GM21360 (cell line): ENCODE measurements around the gene HSPD1.

Source experiments
- ATAC-seq: cut with Tn5 transposase; IDR thresholded peaks from one replicate; pipeline ENCODE4 v1.9.1; 2021; ENCODE audit warnings: mild to moderate bottlenecking, moderate library complexity; ENCODE audit not compliant: unreplicated experiment

HSPD1 gene

DNA sequence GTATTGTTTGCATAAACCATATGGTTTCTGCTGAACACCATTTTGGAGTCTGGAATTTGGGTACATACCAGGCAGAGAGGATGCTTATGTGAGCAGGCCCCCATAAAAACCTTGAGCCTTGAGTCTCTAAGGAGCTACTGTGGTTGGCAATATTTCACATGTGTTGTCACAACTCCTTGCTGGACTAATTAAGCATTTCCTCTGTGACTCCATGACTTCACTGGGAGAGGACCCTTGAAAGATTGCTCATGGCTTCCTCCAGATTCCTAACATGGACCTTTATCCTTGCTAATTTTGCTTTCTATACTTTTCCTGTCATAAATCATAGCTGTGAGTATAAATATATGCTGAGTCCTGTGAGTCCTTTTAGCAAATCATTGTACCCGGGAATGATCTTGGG is 53.9 kb downstream of the HSPD1 start:
- no peak for ATAC-seq

DNA sequence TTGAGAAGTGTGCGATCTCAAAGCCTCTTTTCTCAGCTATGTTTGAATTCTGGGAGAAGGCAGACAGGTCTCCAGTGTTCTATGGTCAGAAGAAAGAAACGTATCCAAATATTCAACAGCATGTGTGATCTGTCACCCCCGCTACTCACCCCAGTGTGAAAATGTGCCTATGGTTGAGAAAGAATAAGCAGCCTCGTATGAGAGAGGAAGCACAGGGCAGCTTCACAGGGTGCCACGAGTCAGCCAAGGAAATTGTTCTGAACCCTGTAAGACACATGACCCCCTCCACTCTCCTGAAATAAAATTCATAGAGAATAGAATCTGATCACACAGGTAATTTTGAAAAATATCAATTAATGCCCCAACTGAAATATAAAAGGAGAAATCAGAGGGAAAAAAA is 56.8 kb downstream of the HSPD1 start:
- ATAC-seq = no peak

DNA sequence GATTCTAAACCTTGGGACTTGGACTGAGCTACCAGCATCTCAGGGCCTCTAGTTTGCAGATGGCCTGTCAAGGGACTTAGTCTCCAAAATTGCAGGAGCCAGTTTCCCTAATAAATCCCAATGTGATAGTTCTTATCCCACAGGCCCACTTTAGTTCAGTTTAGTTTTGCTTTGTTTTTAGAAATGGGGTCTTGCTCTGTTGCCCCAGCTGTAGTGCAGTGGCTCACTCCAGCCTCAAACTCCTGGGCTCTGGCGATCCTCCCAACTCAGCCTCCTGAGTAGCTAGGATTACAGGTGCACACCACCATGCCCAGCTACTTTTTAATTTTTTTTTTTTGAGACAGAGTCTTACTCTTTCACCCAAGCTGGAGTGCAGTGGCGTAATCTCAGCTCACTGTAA is 62.3 kb downstream of the HSPD1 start:
- no peak for ATAC-seq
